Measurements from ENCODE around the gene PRR27.
"Not testable (repeated sequence)": the region's sequence is repeated elsewhere in the genome, so short reads cannot be mapped to it uniquely, and the experiment has no call there.

The PRR27 gene

DNA sequence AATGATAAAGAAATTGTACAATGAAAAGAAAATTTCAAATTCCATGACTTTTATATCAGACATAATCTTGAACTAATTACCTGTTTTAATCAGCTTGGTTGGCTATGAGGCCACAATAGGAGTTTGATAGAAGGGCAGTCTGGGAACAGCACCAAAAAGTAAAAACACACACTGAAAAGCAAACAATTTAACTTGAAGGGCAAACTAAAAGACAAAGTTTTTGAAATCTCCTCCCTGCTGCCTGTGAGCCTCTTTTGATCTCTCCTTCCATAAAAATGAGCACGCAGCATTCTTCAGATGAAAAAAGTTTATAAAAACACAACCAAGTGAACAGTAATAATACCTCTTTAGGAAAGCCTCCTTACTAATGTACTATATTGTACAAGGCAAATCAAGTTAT lies 49.6 kb downstream of the PRR27 start:
- DNase-seq, result no peak

DNA sequence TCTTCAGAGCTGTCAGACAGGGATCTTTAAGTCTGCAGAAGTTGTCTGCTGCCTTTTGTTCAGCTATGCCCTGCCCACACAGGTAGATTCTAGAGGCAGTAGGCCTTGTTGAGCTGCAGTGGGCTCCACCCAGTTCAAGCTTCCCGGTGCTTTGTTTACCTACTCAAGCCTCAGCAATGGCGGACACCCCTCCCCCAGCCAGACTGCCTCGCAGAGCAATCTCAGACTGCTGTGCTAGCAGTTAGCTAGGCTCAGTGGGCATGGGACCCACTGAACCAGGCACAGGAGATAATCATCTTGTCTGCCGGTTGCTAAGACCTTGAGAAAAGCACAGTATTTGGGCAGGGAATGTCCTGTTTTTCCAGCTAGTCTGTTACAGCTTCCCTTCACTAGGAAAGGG lies 58.7 kb downstream of the PRR27 start:
- DNase-seq, result not testable (repeated sequence)

Measured in activated CD4-positive, alpha-beta T cell treated with anti-CD3 and anti-CD28 coated beads, Interleukin-2, Interleukin-6, amounts not matched to agents 100 ng/mL and 50 ng/mL, durations not matched to agents 16 hours and 8 hours (primary cell).